Neural progenitor cell (in vitro differentiated cells): ENCODE results near the gene PTGR1.

Experiments used
- EZH2 ChIP-seq: fragments of 200-600 bp; sonication (generic); IDR thresholded peaks from 2 replicates; pipeline ENCODE4 v1.6.1; 2017; ENCODE audit warnings: antibody characterized with exemption, mild to moderate bottlenecking, moderate library complexity
- EZH2phosphoT487 ChIP-seq: fragments of 200-600 bp; sonication (generic); IDR thresholded peaks from 2 replicates; pipeline ENCODE4 v1.6.1; 2017; ENCODE audit warnings: antibody characterized with exemption
- TF ChIP-seq, protein P1 (sequence below): fragments of 200-600 bp; sonication (generic); IDR thresholded peaks from 2 replicates; pipeline ENCODE4 v1.5.1; 2017; ENCODE audit warnings: antibody characterized with exemption, mild to moderate bottlenecking

DNA sequence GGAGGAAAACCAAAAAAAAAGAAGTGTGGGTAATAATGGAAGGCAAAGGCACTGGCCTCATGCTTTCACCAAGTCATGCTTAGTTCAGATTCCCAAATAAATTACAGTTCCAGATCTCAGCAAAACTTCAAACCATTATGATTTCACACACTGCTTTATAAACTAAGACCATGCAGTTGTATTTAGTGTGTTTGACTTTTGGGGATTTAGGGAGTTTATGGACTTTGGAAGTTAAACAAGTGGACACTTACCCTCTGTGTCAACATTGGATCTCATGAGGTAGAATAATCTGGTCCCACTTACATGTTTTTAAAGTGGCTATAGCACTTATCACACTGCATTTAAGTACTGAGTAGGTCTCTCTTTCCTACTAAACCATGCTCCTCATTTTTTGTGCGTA, 35.4 kb upstream of the PTGR1 start:
- TF ChIP-seq, protein P1, sequence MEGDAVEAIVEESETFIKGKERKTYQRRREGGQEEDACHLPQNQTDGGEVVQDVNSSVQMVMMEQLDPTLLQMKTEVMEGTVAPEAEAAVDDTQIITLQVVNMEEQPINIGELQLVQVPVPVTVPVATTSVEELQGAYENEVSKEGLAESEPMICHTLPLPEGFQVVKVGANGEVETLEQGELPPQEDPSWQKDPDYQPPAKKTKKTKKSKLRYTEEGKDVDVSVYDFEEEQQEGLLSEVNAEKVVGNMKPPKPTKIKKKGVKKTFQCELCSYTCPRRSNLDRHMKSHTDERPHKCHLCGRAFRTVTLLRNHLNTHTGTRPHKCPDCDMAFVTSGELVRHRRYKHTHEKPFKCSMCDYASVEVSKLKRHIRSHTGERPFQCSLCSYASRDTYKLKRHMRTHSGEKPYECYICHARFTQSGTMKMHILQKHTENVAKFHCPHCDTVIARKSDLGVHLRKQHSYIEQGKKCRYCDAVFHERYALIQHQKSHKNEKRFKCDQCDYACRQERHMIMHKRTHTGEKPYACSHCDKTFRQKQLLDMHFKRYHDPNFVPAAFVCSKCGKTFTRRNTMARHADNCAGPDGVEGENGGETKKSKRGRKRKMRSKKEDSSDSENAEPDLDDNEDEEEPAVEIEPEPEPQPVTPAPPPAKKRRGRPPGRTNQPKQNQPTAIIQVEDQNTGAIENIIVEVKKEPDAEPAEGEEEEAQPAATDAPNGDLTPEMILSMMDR, result no peak
- TF ChIP-seq EZH2 (no peak), EZH2phosphoT487 (no peak)
